Liver (tissue), 9 donors: ENCODE data around the gene LEKR1. TPM values are rescaled to one million over a fixed set of nuclear protein-coding genes. Genes with fewer than 3 reads are reported as not detected.

Experiments used
- DNase-seq: peaks from one replicate; pipeline ENCODE4 v3.0.0-alpha.2; 2017; ENCODE audit warnings: low spot score
- H3K27ac ChIP-seq, 2 donors: one replicate each; pipeline ENCODE4 v1.7.0; 2013; ENCODE audit warnings: inconsistent platforms in 2 of 2, low read length in 2 of 2, control low read depth in 1 of 2, low read depth in 1 of 2, mild to moderate bottlenecking in 1 of 2
- H3K27me3 ChIP-seq, 4 donors: one replicate each; pipeline versions ENCODE4 v1.6.1 to v1.7.0; 2013; ENCODE audit warnings: low read length in 3 of 4, inconsistent platforms in 1 of 4, mild to moderate bottlenecking in 1 of 4, moderate library complexity in 1 of 4; ENCODE audit not compliant: control insufficient read depth in 4 of 4, insufficient read depth in 4 of 4
- H3K36me3 ChIP-seq, 4 donors: one replicate each; pipeline versions ENCODE4 v1.6.1 to v1.7.0; 2013; ENCODE audit warnings: low read length in 3 of 4, mild to moderate bottlenecking in 3 of 4, low read depth in 1 of 4, moderate library complexity in 1 of 4; ENCODE audit not compliant: control insufficient read depth in 4 of 4, insufficient read depth in 3 of 4
- H3K4me1 ChIP-seq, 4 donors: one replicate each; pipeline versions ENCODE4 v1.6.1 to v1.7.0; 2013; ENCODE audit warnings: low read length in 3 of 4, mild to moderate bottlenecking in 3 of 4, moderate library complexity in 1 of 4; ENCODE audit not compliant: control insufficient read depth in 4 of 4, insufficient read depth in 4 of 4
- H3K4me3 ChIP-seq, 3 donors: one replicate each; pipeline versions ENCODE4 v1.6.1 to v1.7.0; 2013; ENCODE audit warnings: low read length in 3 of 3, control low read depth in 1 of 3, low read depth in 1 of 3, mild to moderate bottlenecking in 1 of 3
- H3K9ac ChIP-seq, 2 donors: one replicate each; pipeline ENCODE4 v1.7.0; 2013; ENCODE audit warnings: low read length in 2 of 2, mild to moderate bottlenecking in 2 of 2, moderate library complexity in 2 of 2, control low read depth in 1 of 2, low read depth in 1 of 2
- H3K9me3 ChIP-seq, 4 donors: one replicate each; pipeline versions ENCODE4 v1.6.1 to v1.7.0; 2013; ENCODE audit warnings: low read length in 3 of 4; ENCODE audit not compliant: control insufficient read depth in 4 of 4
- ATF3 ChIP-seq: IDR thresholded peaks from 2 replicates; pipeline ENCODE4 v1.6.1; 2016; ENCODE audit warnings: antibody characterized with exemption
- CTCF ChIP-seq: fragments of 150-350 bp; IDR thresholded peaks from 2 replicates; pipeline ENCODE4 v1.5.1; 2017; ENCODE audit warnings: improper control_type of control experiment, low read depth, low read length; ENCODE audit not compliant: missing input control
- EGR1 ChIP-seq, 2 donors: IDR thresholded peaks; 2 replicates each; pipeline ENCODE4 v1.6.1; 2016 to 2018; ENCODE audit warnings: antibody characterized with exemption in 2 of 2, low read depth in 2 of 2
- FOXA1 ChIP-seq: IDR thresholded peaks from 2 replicates; pipeline ENCODE4 v1.6.1; 2016; ENCODE audit warnings: antibody characterized with exemption
- FOXA2 ChIP-seq: IDR thresholded peaks from 2 replicates; pipeline ENCODE4 v1.6.1; 2016; ENCODE audit warnings: antibody characterized with exemption
- GABPA ChIP-seq, 2 donors: IDR thresholded peaks in 1 of 2; conservative IDR thresholded peaks in 1 of 2; 2 replicates each; pipeline ENCODE4 v1.6.1; 2016; ENCODE audit warnings: antibody characterized with exemption in 2 of 2, mild to moderate bottlenecking in 1 of 2, moderate library complexity in 1 of 2
- HNF4A ChIP-seq, 2 donors: conservative IDR thresholded peaks; 2 replicates each; pipeline ENCODE4 v1.6.1; 2016; ENCODE audit warnings: antibody characterized with exemption in 2 of 2, mild to moderate bottlenecking in 2 of 2
- HNF4G ChIP-seq: IDR thresholded peaks from 2 replicates; pipeline ENCODE4 v1.6.1; 2016; ENCODE audit warnings: antibody characterized with exemption
- JUND ChIP-seq, 2 donors: IDR thresholded peaks; 2 replicates each; pipeline ENCODE4 v1.6.1; 2016; ENCODE audit warnings: antibody characterized with exemption in 2 of 2
- MAX ChIP-seq: IDR thresholded peaks from 2 replicates; pipeline ENCODE4 v1.6.1; 2016; ENCODE audit warnings: antibody characterized with exemption
- NR2F2 ChIP-seq: IDR thresholded peaks from 2 replicates; pipeline ENCODE4 v1.6.1; 2016; ENCODE audit warnings: antibody characterized with exemption
- RAD21 ChIP-seq, 2 donors: IDR thresholded peaks; 2 replicates each; pipeline ENCODE4 v1.6.1; 2016; ENCODE audit warnings: antibody characterized with exemption in 2 of 2, mild to moderate bottlenecking in 2 of 2
- REST ChIP-seq: IDR thresholded peaks from 2 replicates; pipeline ENCODE4 v1.6.1; 2016; ENCODE audit warnings: antibody characterized with exemption, mild to moderate bottlenecking
- RXRA ChIP-seq, 2 donors: IDR thresholded peaks; 2 replicates each; pipeline ENCODE4 v1.6.1; 2017 to 2018; ENCODE audit warnings: antibody characterized with exemption in 2 of 2, mild to moderate bottlenecking in 1 of 2
- SP1 ChIP-seq: IDR thresholded peaks from 2 replicates; pipeline ENCODE4 v1.6.1; 2018; ENCODE audit warnings: antibody characterized with exemption, mild to moderate bottlenecking
- TAF1 ChIP-seq: conservative IDR thresholded peaks from 2 replicates; pipeline ENCODE4 v1.6.1; 2016; ENCODE audit warnings: antibody characterized with exemption, mild to moderate bottlenecking
- YY1 ChIP-seq: IDR thresholded peaks from 2 replicates; pipeline ENCODE4 v1.6.1; 2016; ENCODE audit warnings: antibody characterized with exemption, mild to moderate bottlenecking
- ZBTB33 ChIP-seq: IDR thresholded peaks from 2 replicates; pipeline ENCODE4 v1.6.1; 2016; ENCODE audit warnings: antibody characterized with exemption
- WGBS: extraction: QIAGEN DNeasy Blood & Tissue Kit; methylation state at CpG from one replicate; pipeline ENCODE4 v1.1.7; 2013; 5-methylcytosine and 5-hydroxymethylcytosine counted together
- polyA plus RNA-seq, 2 donors: library from polyadenylated mRNA; stranded (reverse) in 1 of 2; unstranded in 1 of 2; fragments of 200-250 nt in 1 of 2; fragments of >200 nt in 1 of 2; fragmentation: Nextera tagmentation in 1 of 2; extraction: Ambion mirVana in 1 of 2; gene quantifications; one replicate each; pipeline versions ENCODE4 v1.2.1 to v1.2.3, GENCODE V29; 2013 to 2015
- total RNA-seq, 2 donors: library from RNA; depleted of rRNA; stranded (reverse); fragments of >200 nt; gene quantifications; one replicate each; pipeline ENCODE4 v1.2.3, GENCODE V29; 2014
- donor health status: healthy.
- donor health status: healthy.
- donor health status: healthy.
- donor health status: healthy.
- donor health status: healthy.

The LEKR1 gene
- total and polyA plus RNA-seq, 4 donors: 0.19 to 0.72 (median 0.44) TPM

- WGBS: 84% methylated on average over 2 of the region's 2 CpGs
- H3K36me3 ChIP-seq: no peaks in the 10 kb centered on the region
- DNase-seq: no peak
- H3K9ac ChIP-seq: no peak overlapping the region
- H3K27ac ChIP-seq: no peak overlapping the region
- no peaks in the 10 kb centered on the region for H3K9me3 ChIP-seq
- no peak overlapping the region for H3K4me3 ChIP-seq
- TF ChIP-seq FOXA2 (no peak), RXRA (IDR thresholded peaks at IDR 0.05) (no peak), ZBTB33 (no peak), JUND (IDR thresholded peaks at IDR 0.05) (no peak), EGR1 (IDR thresholded peaks at IDR 0.05; ENCODE audit: low read depth in 2 of 2) (no peak), REST (no peak), RAD21 (IDR thresholded peaks at IDR 0.05) (no peak), HNF4G (no peak), CTCF (no peak), YY1 (no peak), FOXA1 (no peak), MAX (no peak), TAF1 (no peak), GABPA (IDR thresholded peaks at IDR 0.05 in 1 of 2, conservative IDR thresholded peaks at IDR 0.05 in 1 of 2) (no peak), SP1 (no peak), NR2F2 (no peak), ATF3 (no peak), HNF4A (conservative IDR thresholded peaks at IDR 0.05) (no peak)
- no peaks in the 10 kb centered on the region for H3K27me3 ChIP-seq
- no peaks in the 10 kb centered on the region for H3K4me1 ChIP-seq
These were observed 125.9 kb downstream of the LEKR1 start for GRCh38 chr3:156952011-156952410.
